H1 (cell line): Measurements from ENCODE around the gene SIGLEC14. TPM values are rescaled to one million over a fixed set of nuclear protein-coding genes. Genes with fewer than 3 reads are reported as not detected.

ENCODE experiments used
- CTBP2 ChIP-seq: IDR thresholded peaks from 2 replicates; pipeline ENCODE4 v1.7.0; 2011; ENCODE audit warnings: borderline replicate concordance, mild to moderate bottlenecking, moderate library complexity, mixed read lengths, low read length; ENCODE audit not compliant: insufficient read depth, insufficient read length
- EP300 ChIP-seq, 2 experiments: IDR thresholded peaks; 1 replicate in 1 of 2; 2 replicates in 1 of 2; pipeline ENCODE4 v1.6.1; 2011 to 2012; ENCODE audit warnings: low read depth in 2 of 2, low read length in 2 of 2, mild to moderate bottlenecking in 2 of 2, borderline replicate concordance in 1 of 2, inconsistent platforms in 1 of 2, moderate library complexity in 1 of 2
- MAX ChIP-seq: IDR thresholded peaks from 2 replicates; pipeline ENCODE4 v1.6.1; 2012; ENCODE audit warnings: inconsistent platforms
- NRF1 ChIP-seq: IDR thresholded peaks from 2 replicates; pipeline ENCODE4 v1.6.1; 2011; ENCODE audit warnings: mild to moderate bottlenecking, low read depth, low read length, improper control_type of control experiment
- PHF8 ChIP-seq: fragments of 200-600 bp; sonication (generic); conservative IDR thresholded peaks from 2 replicates; pipeline ENCODE4 v1.7.1; 2012; ENCODE audit warnings: low read depth, mild to moderate bottlenecking, inconsistent platforms, low read length, moderate library complexity
- RBBP5 ChIP-seq: IDR thresholded peaks from 2 replicates; pipeline ENCODE4 v1.7.1; 2012; ENCODE audit warnings: low read depth, mild to moderate bottlenecking, inconsistent platforms, low read length, moderate library complexity, borderline replicate concordance
- RXRA ChIP-seq: IDR thresholded peaks from 2 replicates; pipeline ENCODE4 v1.6.1; 2011; ENCODE audit warnings: low read depth, mild to moderate bottlenecking, low read length, moderate library complexity; ENCODE audit not compliant: insufficient read depth
- SIN3A ChIP-seq, 2 experiments: IDR thresholded peaks in 1 of 2; conservative IDR thresholded peaks in 1 of 2; 2 replicates each; pipeline ENCODE4 v1.6.1; 2011 to 2012; ENCODE audit warnings: low read length in 2 of 2, improper control_type of control experiment in 1 of 2, low read depth in 1 of 2, mild to moderate bottlenecking in 1 of 2
- SP1 ChIP-seq: IDR thresholded peaks from 2 replicates; pipeline ENCODE4 v1.6.1; 2011; ENCODE audit warnings: low read depth, low read length
- SUZ12 ChIP-seq: fragments of 200-600 bp; sonication (generic); IDR thresholded peaks from 2 replicates; pipeline ENCODE4 v1.6.1; 2012; ENCODE audit warnings: mild to moderate bottlenecking, inconsistent platforms, low read length, moderate library complexity, mixed read lengths
- TEAD4 ChIP-seq: IDR thresholded peaks from 2 replicates; pipeline ENCODE4 v1.6.1; 2012; ENCODE audit warnings: low read depth, low read length, inconsistent platforms, mixed read lengths
- YY1 ChIP-seq: IDR thresholded peaks from 2 replicates; pipeline ENCODE4 v1.6.1; 2011; ENCODE audit warnings: low read depth, mild to moderate bottlenecking, low read length
- polyA plus RNA-seq, 7 experiments: library from polyadenylated mRNA; depleted of rRNA in 3 of 7; stranded (reverse) in 5 of 7; unstranded in 2 of 7; fragments of >200 nt in 5 of 7; fragments of 200-250 nt in 2 of 7; gene quantifications; 1 replicate in 5 of 7; 2 replicates in 1 of 7; 4 replicates in 1 of 7; pipeline versions ENCODE4 v1.2.1 to v1.2.3, GENCODE V29; 2011 to 2013; ENCODE audit warnings: missing spikeins in 2 of 7, mixed read lengths in 2 of 7
- total RNA-seq: library from RNA; stranded (reverse); fragmentation: NEBNext Ultra II Directional; extraction: Animal tissue kit (Norgen Biotek cat#: 25700); gene quantifications from 2 replicates; pipeline ENCODE4 v1.2.1, GENCODE V29; 2021

Gene SIGLEC14
- total and polyA plus RNA-seq, 2 of the 8 experiments (the other 6 are each of a cell fraction or from before 2014, with no cell fraction given) = not detected

GRCh38 chr19:51688671-51689571 is 42.3 kb upstream of the SIGLEC14 start (continued):
- peak; percentile 80 to 83; a peak in 3 of 4 replicates for TF ChIP-seq SIN3A (conservative IDR thresholded peaks at IDR 0.05 in 1 of 2, IDR thresholded peaks at IDR 0.05 in 1 of 2; ENCODE audit: low read depth in 1 of 2, low read length in 2 of 2)
- TF ChIP-seq TEAD4 = no peak
- TF ChIP-seq YY1 = peak; percentile 62
- no peak for TF ChIP-seq NRF1
- peak; percentile 46; the same call in 1 of the 2 replicates for TF ChIP-seq SUZ12
- TF ChIP-seq EP300 (IDR thresholded peaks at IDR 0.05; ENCODE audit: borderline replicate concordance in 1 of 2, low read depth in 2 of 2, low read length in 2 of 2) = no peak
- peak; percentile 89 for TF ChIP-seq CTBP2
- TF ChIP-seq RBBP5 = peak; percentile 82; the same call in 1 of the 2 replicates
- no peak for TF ChIP-seq RXRA
- peak; percentile 36; the same call in 1 of the 2 replicates for TF ChIP-seq SP1
- no peak for TF ChIP-seq PHF8
- peak; percentile 46 for TF ChIP-seq MAX
